SK-N-MC (cell line): ENCODE data around the gene TMEM11.

Experiments used
- EZH2 ChIP-seq: fragments of 200-600 bp; sonication (generic); IDR thresholded peaks from one replicate; pipeline ENCODE4 v1.6.1; 2017; ENCODE audit warnings: antibody characterized with exemption
- FOXP2 ChIP-seq: optimal IDR thresholded peaks from 2 replicates; pipeline ENCODE3; 2011; ENCODE audit warnings: mild to moderate bottlenecking, moderate library complexity; ENCODE audit not compliant: insufficient read depth; ENCODE audit errors: extremely low read length, control extremely low read depth
- POLR2AphosphoS5 ChIP-seq: IDR thresholded peaks from 2 replicates; pipeline ENCODE4 v1.6.1; 2012; ENCODE audit warnings: mild to moderate bottlenecking, low read depth, low read length, borderline replicate concordance

- TF ChIP-seq EZH2, result no peak
- no peak for TF ChIP-seq POLR2AphosphoS5
- TF ChIP-seq FOXP2, result no peak
Measured at GRCh38 chr17:21232033-21232749, 18.2 kb upstream of the TMEM11 start.
